Endodermal cell (in vitro differentiated cells): ENCODE data around the gene GRID1. TPM values are rescaled to one million over a fixed set of nuclear protein-coding genes. Genes with fewer than 3 reads are reported as not detected.

Experiments
- DNase-seq: peaks from one replicate; pipeline ENCODE4 v3.0.0-alpha.2; 2017
- H3K27ac ChIP-seq: 2 replicates; pipeline ENCODE4 v1.5.1; 2013; ENCODE audit warnings: mild to moderate bottlenecking, low read depth, low read length, moderate library complexity
- H3K27me3 ChIP-seq: 2 replicates; pipeline ENCODE4 v1.6.1; 2013; ENCODE audit warnings: mild to moderate bottlenecking, low read length, moderate library complexity; ENCODE audit not compliant: insufficient read depth, control insufficient read depth, poor library complexity, severe bottlenecking
- H3K36me3 ChIP-seq: 2 replicates; pipeline ENCODE4 v1.7.0; 2013; ENCODE audit warnings: mild to moderate bottlenecking, low read length, moderate library complexity; ENCODE audit not compliant: control insufficient read depth, insufficient read depth
- H3K4me1 ChIP-seq: one replicate; pipeline ENCODE4 v1.7.0; 2013; ENCODE audit warnings: low read length; ENCODE audit not compliant: control insufficient read depth, insufficient read depth
- H3K4me3 ChIP-seq: 2 replicates; pipeline ENCODE4 v1.5.1; 2013; ENCODE audit warnings: mild to moderate bottlenecking, low read length, moderate library complexity
- H3K9ac ChIP-seq: 2 replicates; pipeline ENCODE4 v1.6.1; 2013; ENCODE audit warnings: mild to moderate bottlenecking, low read length, moderate library complexity; ENCODE audit not compliant: poor library complexity, severe bottlenecking; ENCODE audit errors: extremely low read depth
- H3K9me3 ChIP-seq: 2 replicates; pipeline ENCODE4 v1.6.1; 2013; ENCODE audit warnings: mild to moderate bottlenecking, low read length, moderate library complexity; ENCODE audit not compliant: control insufficient read depth
- H3K27ac Mint-ChIP-seq: 2 replicates; pipeline ENCODE4 v1.8.0; 2020; ENCODE audit warnings: mixed read lengths
- H3K27me3 Mint-ChIP-seq: 2 replicates; pipeline ENCODE4 v1.8.0; 2021; ENCODE audit warnings: mild to moderate bottlenecking, mixed read lengths; ENCODE audit not compliant: insufficient read depth
- H3K36me3 Mint-ChIP-seq: 2 replicates; pipeline ENCODE4 v1.8.0; 2020; ENCODE audit warnings: low read depth, mixed read lengths
- H3K4me1 Mint-ChIP-seq: 2 replicates; pipeline ENCODE4 v1.8.0; 2020; ENCODE audit warnings: mixed read lengths
- H3K4me3 Mint-ChIP-seq: 2 replicates; pipeline ENCODE4 v1.8.0; 2020; ENCODE audit warnings: mild to moderate bottlenecking, moderate library complexity, mixed read lengths
- H3K9me3 Mint-ChIP-seq: 2 replicates; pipeline ENCODE4 v1.8.0; 2020; ENCODE audit warnings: mild to moderate bottlenecking, mixed read lengths
- WGBS, 2 experiments: methylation state at CpG; one replicate each; pipeline versions ENCODE4 v1.1.5 to v1.1.7; 2013; ENCODE audit warnings: missing lambda C conversion rate in 2 of 2, mixed read lengths in 1 of 2; ENCODE audit not compliant: insufficient coverage in 1 of 2, insufficient read length in 1 of 2; 5-methylcytosine and 5-hydroxymethylcytosine counted together
- total RNA-seq, 2 donors: library from RNA; stranded (reverse); fragmentation: NEBNext Ultra II Directional in 1 of 2; extraction: Animal tissue kit (Norgen Biotek cat#: 25700) in 1 of 2; gene quantifications; 2 replicates in 1 of 2; 3 replicates in 1 of 2; pipeline ENCODE4 v1.2.1, GENCODE V29; 2021
- TF ChIP-seq, protein P1 (sequence below): fragments of 200-600 bp; sonication (generic); conservative IDR thresholded peaks from 2 replicates; pipeline ENCODE4 v1.5.0; 2021; ENCODE audit warnings: antibody characterized with exemption, mild to moderate bottlenecking

The GRID1 gene
- total RNA-seq, 2 donors from 2014 or later: 0.13 to 0.53 TPM

DNA sequence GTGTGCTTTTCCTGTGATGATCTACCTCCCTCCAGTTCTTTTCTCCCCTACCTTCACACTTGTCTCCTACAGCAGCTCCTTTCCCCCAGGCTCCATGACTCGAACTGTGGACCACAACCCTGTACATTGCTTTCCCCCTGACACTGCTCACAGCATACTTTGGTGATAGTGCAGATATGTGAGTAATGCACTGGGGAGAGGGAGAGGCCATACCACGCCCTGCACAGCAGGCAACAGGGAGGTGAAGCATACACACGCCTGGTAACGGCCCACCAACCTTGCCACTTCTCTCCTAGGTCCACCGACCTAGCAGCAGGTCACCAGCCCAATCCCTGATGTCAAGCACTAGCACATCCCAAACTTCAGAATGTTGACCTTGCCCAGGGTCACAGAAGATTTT, 238.2 kb downstream of the GRID1 start:
- H3K36me3 ChIP-seq: no peaks in the 10 kb centered on the region
- no peak overlapping the region for H3K4me3 ChIP-seq
- peaks cover 5% of the 10 kb centered on the region for H3K27me3 Mint-ChIP-seq
- H3K27ac ChIP-seq: no peak overlapping the region
- no peaks in the 10 kb centered on the region for H3K4me1 Mint-ChIP-seq
- no peak overlapping the region for H3K27ac Mint-ChIP-seq
- 82 to 85% methylated on average over 2 to 5 of the region's 5 CpGs for whole genome bisulfite sequencing, 2 experiments
- H3K9me3 Mint-ChIP-seq: peaks cover 11% of the 10 kb centered on the region
- H3K27me3 ChIP-seq: no peaks in the 10 kb centered on the region
- H3K9ac ChIP-seq: no peak overlapping the region
- DNase-seq: no peak
- H3K36me3 Mint-ChIP-seq: no peaks in the 10 kb centered on the region
- TF ChIP-seq, protein P1, sequence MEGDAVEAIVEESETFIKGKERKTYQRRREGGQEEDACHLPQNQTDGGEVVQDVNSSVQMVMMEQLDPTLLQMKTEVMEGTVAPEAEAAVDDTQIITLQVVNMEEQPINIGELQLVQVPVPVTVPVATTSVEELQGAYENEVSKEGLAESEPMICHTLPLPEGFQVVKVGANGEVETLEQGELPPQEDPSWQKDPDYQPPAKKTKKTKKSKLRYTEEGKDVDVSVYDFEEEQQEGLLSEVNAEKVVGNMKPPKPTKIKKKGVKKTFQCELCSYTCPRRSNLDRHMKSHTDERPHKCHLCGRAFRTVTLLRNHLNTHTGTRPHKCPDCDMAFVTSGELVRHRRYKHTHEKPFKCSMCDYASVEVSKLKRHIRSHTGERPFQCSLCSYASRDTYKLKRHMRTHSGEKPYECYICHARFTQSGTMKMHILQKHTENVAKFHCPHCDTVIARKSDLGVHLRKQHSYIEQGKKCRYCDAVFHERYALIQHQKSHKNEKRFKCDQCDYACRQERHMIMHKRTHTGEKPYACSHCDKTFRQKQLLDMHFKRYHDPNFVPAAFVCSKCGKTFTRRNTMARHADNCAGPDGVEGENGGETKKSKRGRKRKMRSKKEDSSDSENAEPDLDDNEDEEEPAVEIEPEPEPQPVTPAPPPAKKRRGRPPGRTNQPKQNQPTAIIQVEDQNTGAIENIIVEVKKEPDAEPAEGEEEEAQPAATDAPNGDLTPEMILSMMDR: no peak
- H3K4me3 Mint-ChIP-seq: no peak overlapping the region
- H3K9me3 ChIP-seq: no peaks in the 10 kb centered on the region
- H3K4me1 ChIP-seq: no peaks in the 10 kb centered on the region

DNA sequence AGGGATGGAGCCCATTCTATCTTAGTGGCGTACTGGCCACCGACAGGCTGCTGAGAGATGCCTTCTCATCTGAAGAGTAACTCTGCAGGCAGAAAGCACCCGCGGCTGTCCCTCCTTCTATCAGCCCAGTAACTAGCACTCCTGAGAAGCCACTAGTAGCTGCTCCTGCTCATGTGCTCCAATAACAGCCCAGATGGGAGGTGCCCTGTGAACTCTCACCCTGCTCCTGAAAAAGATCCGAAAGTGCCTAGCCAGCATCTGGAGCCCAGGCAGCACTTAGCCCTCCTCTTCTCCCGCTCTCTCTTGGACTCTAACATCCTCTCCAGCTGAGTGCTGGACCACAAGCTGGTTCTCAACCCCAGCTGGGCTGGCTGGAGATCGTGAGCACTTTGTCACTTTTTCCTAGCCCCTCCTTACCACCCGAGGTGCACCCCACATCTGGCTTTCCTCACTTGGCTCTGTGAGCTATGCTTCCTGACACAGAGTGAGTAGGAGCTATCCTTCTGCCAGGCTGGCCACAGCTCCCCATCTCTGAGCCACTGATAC, 239.2 kb downstream of the GRID1 start:
- no peak for DNase-seq
- Histone ChIP-seq H3K4me3 (no peak overlapping the region), H3K4me1 (no peaks in the 10 kb centered on the region), H3K36me3 (no peaks in the 10 kb centered on the region), H3K27me3 (no peaks in the 10 kb centered on the region), H3K9me3 (no peaks in the 10 kb centered on the region), H3K27ac (no peak overlapping the region), H3K9ac (no peak overlapping the region)
- TF ChIP-seq, protein P1: no peak
- no peaks in the 10 kb centered on the region for H3K36me3 Mint-ChIP-seq
- no peak overlapping the region for H3K27ac Mint-ChIP-seq
- no peaks in the 10 kb centered on the region for H3K4me1 Mint-ChIP-seq
- H3K27me3 Mint-ChIP-seq: peaks cover 5% of the 10 kb centered on the region
- peaks cover 11% of the 10 kb centered on the region for H3K9me3 Mint-ChIP-seq
- 84 to 88% methylated on average over 8 of the region's 8 CpGs for WGBS, 2 experiments
- no peak overlapping the region for H3K4me3 Mint-ChIP-seq

DNA sequence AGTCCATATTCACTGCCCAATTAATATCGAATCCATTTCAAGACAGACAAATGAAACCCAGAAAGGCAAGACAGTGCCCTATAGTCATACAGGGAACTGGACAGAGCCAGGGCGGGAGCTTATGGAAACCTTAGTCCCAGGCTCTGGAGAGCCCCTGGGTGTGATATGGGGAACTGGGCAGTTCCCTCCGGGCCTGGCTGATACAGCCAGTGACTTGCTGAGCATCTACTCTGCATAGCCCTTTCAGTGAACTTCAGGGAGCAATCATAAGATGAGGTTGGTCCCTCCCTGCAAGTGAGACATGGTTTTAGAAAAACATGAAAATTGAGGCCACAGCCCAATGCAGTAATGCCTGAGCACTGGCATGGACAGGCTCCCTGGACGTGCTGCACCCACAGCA, 241.9 kb downstream of the GRID1 start:
- Mint-ChIP-seq H3K36me3 (no peaks in the 10 kb centered on the region), H3K27ac (no peak overlapping the region), H3K27me3 (peaks cover 5% of the 10 kb centered on the region), H3K4me1 (no peaks in the 10 kb centered on the region), H3K4me3 (no peak overlapping the region), H3K9me3 (peaks cover under 1% of the 10 kb centered on the region)
- H3K27ac ChIP-seq: no peak overlapping the region
- WGBS, 2 experiments: 85 to 90% methylated on average over 2 to 4 of the region's 4 CpGs
- DNase-seq: no peak
- peaks cover 5% of the 10 kb centered on the region for H3K27me3 ChIP-seq
- no peak overlapping the region for H3K9ac ChIP-seq
- H3K9me3 ChIP-seq: no peaks in the 10 kb centered on the region
- no peak overlapping the region for H3K4me3 ChIP-seq
- H3K4me1 ChIP-seq: no peaks in the 10 kb centered on the region
- no peaks in the 10 kb centered on the region for H3K36me3 ChIP-seq
- TF ChIP-seq, protein P1: no peak
